Panc1 (cell line): Measurements from ENCODE around the gene PPP1R9B.

ENCODE experiments used
- CTCF ChIP-seq: fragments of 450-650 bp; IDR thresholded peaks from 2 replicates; pipeline ENCODE4 v1.5.1; 2017; ENCODE audit warnings: mild to moderate bottlenecking
- POLR2AphosphoS5 ChIP-seq: IDR thresholded peaks from 2 replicates; pipeline ENCODE4 v1.6.1; 2012; ENCODE audit warnings: mild to moderate bottlenecking, low read depth, low read length, moderate library complexity
- REST ChIP-seq, 2 experiments: IDR thresholded peaks; 2 replicates each; pipeline ENCODE4 v1.6.1; 2011 to 2012; ENCODE audit warnings: low read depth in 2 of 2, control low read depth in 1 of 2, low read length in 1 of 2, mild to moderate bottlenecking in 1 of 2, moderate library complexity in 1 of 2; ENCODE audit not compliant: insufficient read depth in 1 of 2
- SIN3A ChIP-seq: IDR thresholded peaks from 2 replicates; pipeline ENCODE4 v1.6.1; 2012; ENCODE audit warnings: low read depth, mild to moderate bottlenecking, low read length, moderate library complexity, borderline replicate concordance; ENCODE audit not compliant: insufficient read depth
- TCF7L2 ChIP-seq: IDR thresholded peaks from 2 replicates; pipeline ENCODE4 v1.6.1; 2011; ENCODE audit warnings: mild to moderate bottlenecking, low read depth, low read length, inconsistent platforms

GRCh38 chr17:50165867-50166517 is 15.5 kb upstream of the PPP1R9B start, which contains the start of gene SGCA:
- no peak for TF ChIP-seq CTCF
- no peak for TF ChIP-seq TCF7L2
- TF ChIP-seq POLR2AphosphoS5, result no peak
- no peak for TF ChIP-seq REST (IDR thresholded peaks at IDR 0.05; ENCODE audit: insufficient read depth in 1 of 2, low read depth in 2 of 2, low read length in 1 of 2)
- TF ChIP-seq SIN3A, result no peak
